K562 (cell line): ENCODE data around the gene ALKBH4.
"Not testable (repeated sequence)": the region's sequence is repeated elsewhere in the genome, so short reads cannot be mapped to it uniquely, and the experiment has no call there.

Experiments
- CTCF ChIP-seq, 3 experiments: IDR thresholded peaks in 2 of 3; conservative IDR thresholded peaks in 1 of 3; 2 replicates each; pipeline ENCODE4 v1.5.1; 2011 to 2012; ENCODE audit warnings: low read length in 3 of 3, mild to moderate bottlenecking in 3 of 3, control low read depth in 2 of 3, improper control_type of control experiment in 1 of 3, inconsistent platforms in 1 of 3, low read depth in 1 of 3, mixed read lengths in 1 of 3, moderate library complexity in 1 of 3; ENCODE audit not compliant: insufficient read depth in 2 of 3
- HCFC1 ChIP-seq: IDR thresholded peaks from 2 replicates; pipeline ENCODE4 v1.6.1; 2012; ENCODE audit warnings: low read depth, low read length, improper control_type of control experiment
- POLR2A ChIP-seq: fragments of 450-650 bp; conservative IDR thresholded peaks from 2 replicates; pipeline ENCODE4 v1.6.1; 2016
- ZBED1 ChIP-seq: IDR thresholded peaks from 2 replicates; pipeline ENCODE4 v1.6.1; 2014
- TF ChIP-seq, protein P1 (sequence below): fragments of 450-650 bp; formaldehyde crosslinking; IDR thresholded peaks from 2 replicates; pipeline ENCODE4 v1.4.0; 2020; ENCODE audit warnings: mild to moderate bottlenecking, moderate library complexity

GRCh38 chr7:102505298-102506185 is 40.9 kb upstream of the ALKBH4 start:
- TF ChIP-seq CTCF (IDR thresholded peaks at IDR 0.05 in 2 of 3, conservative IDR thresholded peaks at IDR 0.05 in 1 of 3; ENCODE audit: insufficient read depth in 2 of 3, low read depth in 1 of 3, low read length in 3 of 3); HCFC1; POLR2A; ZBED1: not testable (repeated sequence)
- TF ChIP-seq, protein P1, sequence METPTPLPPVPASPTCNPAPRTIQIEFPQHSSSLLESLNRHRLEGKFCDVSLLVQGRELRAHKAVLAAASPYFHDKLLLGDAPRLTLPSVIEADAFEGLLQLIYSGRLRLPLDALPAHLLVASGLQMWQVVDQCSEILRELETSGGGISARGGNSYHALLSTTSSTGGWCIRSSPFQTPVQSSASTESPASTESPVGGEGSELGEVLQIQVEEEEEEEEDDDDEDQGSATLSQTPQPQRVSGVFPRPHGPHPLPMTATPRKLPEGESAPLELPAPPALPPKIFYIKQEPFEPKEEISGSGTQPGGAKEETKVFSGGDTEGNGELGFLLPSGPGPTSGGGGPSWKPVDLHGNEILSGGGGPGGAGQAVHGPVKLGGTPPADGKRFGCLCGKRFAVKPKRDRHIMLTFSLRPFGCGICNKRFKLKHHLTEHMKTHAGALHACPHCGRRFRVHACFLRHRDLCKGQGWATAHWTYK (CRISPR knock-in tag): not testable (repeated sequence)
